ENCODE measurements around the gene MAST4. TPM values are rescaled to one million over a fixed set of nuclear protein-coding genes. Genes with fewer than 3 reads are reported as not detected.

Gene MAST4
- total RNA-seq, 1 experiment from 2014 or later: 3.3 TPM

- 0 out of 2 replicates have a peak, but pooled peaks cover 2% of the 10 kb centered on the region for H3K9me3 ChIP-seq (replicated peaks)
- H3K27ac ChIP-seq: no peak overlapping the region
- H3K27me3 ChIP-seq: peaks cover 9% of the 10 kb centered on the region; the same call in 1 of the 2 replicates
- H3K4me1 ChIP-seq: no peaks in the 10 kb centered on the region
- H3K4me3 ChIP-seq: no peak overlapping the region
- DNase-seq: no peak
- H3K36me3 ChIP-seq: no peaks in the 10 kb centered on the region
Measured at GRCh38 chr5:67178966-67179365, 582.8 kb downstream of the MAST4 start.

- H3K4me1 ChIP-seq: no peaks in the 10 kb centered on the region
- H3K4me3 ChIP-seq: no peak overlapping the region
- peaks cover 9% of the 10 kb centered on the region; the same call in 1 of the 2 replicates for H3K27me3 ChIP-seq
- H3K9me3 ChIP-seq (replicated peaks): 0 out of 2 replicates have a peak, but pooled peaks cover 2% of the 10 kb centered on the region
- no peak overlapping the region for H3K27ac ChIP-seq
- no peak for DNase-seq
- H3K36me3 ChIP-seq: no peaks in the 10 kb centered on the region
Measured at GRCh38 chr5:67179697-67180361, 583.6 kb downstream of the MAST4 start.

- H3K4me3 ChIP-seq: no peak overlapping the region
- H3K36me3 ChIP-seq: no peaks in the 10 kb centered on the region
- no peak overlapping the region for H3K27ac ChIP-seq
- H3K4me1 ChIP-seq: no peaks in the 10 kb centered on the region
- H3K9me3 ChIP-seq (replicated peaks): 0 out of 2 replicates have a peak, but pooled peaks cover 2% of the 10 kb centered on the region
- H3K27me3 ChIP-seq: peaks cover 9% of the 10 kb centered on the region; the same call in 1 of the 2 replicates
- peak in 1 of 2 experiments; percentile 8 for DNase-seq
Measured at GRCh38 chr5:67181648-67182221, 585.5 kb downstream of the MAST4 start.

- Histone ChIP-seq H3K27me3 (peaks cover 9% of the 10 kb centered on the region; the same call in 1 of the 2 replicates), H3K27ac (no peak overlapping the region), H3K36me3 (no peaks in the 10 kb centered on the region), H3K9me3 (replicated peaks) (no peaks in the 10 kb centered on the region), H3K4me3 (no peak overlapping the region), H3K4me1 (no peaks in the 10 kb centered on the region)
- DNase-seq: peak; percentile 4 to 32
Measured at GRCh38 chr5:67182301-67182790, 586.2 kb downstream of the MAST4 start.

- no peaks in the 10 kb centered on the region for H3K4me1 ChIP-seq
- no peaks in the 10 kb centered on the region for H3K9me3 ChIP-seq (replicated peaks)
- no peak overlapping the region for H3K4me3 ChIP-seq
- no peak overlapping the region for H3K27ac ChIP-seq
- peaks cover 9% of the 10 kb centered on the region; the same call in 1 of the 2 replicates for H3K27me3 ChIP-seq
- no peak for DNase-seq
- H3K36me3 ChIP-seq: no peaks in the 10 kb centered on the region
Measured at GRCh38 chr5:67183859-67184258, 587.7 kb downstream of the MAST4 start.

GRCh38 chr5:67187006-67187715 lies 591.0 kb downstream of the MAST4 start:
- Histone ChIP-seq H3K4me3 (no peak overlapping the region), H3K9me3 (replicated peaks) (peaks cover 4% of the 10 kb centered on the region; the same call in 1 of the 2 replicates), H3K27me3 (peaks cover 9% of the 10 kb centered on the region; the same call in 1 of the 2 replicates), H3K27ac (no peak overlapping the region), H3K4me1 (no peaks in the 10 kb centered on the region), H3K36me3 (no peaks in the 10 kb centered on the region)
- DNase-seq: no peak

GRCh38 chr5:67188274-67189078 lies 592.3 kb downstream of the MAST4 start:
- no peaks in the 10 kb centered on the region for H3K36me3 ChIP-seq
- no peaks in the 10 kb centered on the region for H3K27me3 ChIP-seq
- H3K27ac ChIP-seq: no peak overlapping the region
- no peak for DNase-seq
- peaks cover 4% of the 10 kb centered on the region; the same call in 1 of the 2 replicates for H3K9me3 ChIP-seq (replicated peaks)
- H3K4me3 ChIP-seq: no peak overlapping the region
- no peaks in the 10 kb centered on the region for H3K4me1 ChIP-seq

GRCh38 chr5:67189079-67189354 lies 592.8 kb downstream of the MAST4 start:
- Histone ChIP-seq H3K9me3 (replicated peaks) (peaks cover 4% of the 10 kb centered on the region; the same call in 1 of the 2 replicates), H3K4me1 (no peaks in the 10 kb centered on the region), H3K4me3 (no peak overlapping the region), H3K36me3 (no peaks in the 10 kb centered on the region), H3K27me3 (no peaks in the 10 kb centered on the region), H3K27ac (no peak overlapping the region)
- no peak for DNase-seq

- DNase-seq: no peak
- H3K36me3 ChIP-seq: no peaks in the 10 kb centered on the region
Measured at GRCh38 chr5:67189931-67190330, 593.7 kb downstream of the MAST4 start.

GRCh38 chr5:67190410-67190809 lies 594.2 kb downstream of the MAST4 start:
- Histone ChIP-seq H3K27ac (no peak overlapping the region), H3K4me1 (no peaks in the 10 kb centered on the region), H3K27me3 (no peaks in the 10 kb centered on the region), H3K4me3 (no peak overlapping the region), H3K9me3 (replicated peaks) (peaks cover 4% of the 10 kb centered on the region; the same call in 1 of the 2 replicates), H3K36me3 (no peaks in the 10 kb centered on the region)
- no peak for DNase-seq

More at GRCh38 chr5:67189931-67190330, 593.7 kb downstream of the MAST4 start:
- no peak overlapping the region for H3K27ac ChIP-seq
- peaks cover 4% of the 10 kb centered on the region; the same call in 1 of the 2 replicates for H3K9me3 ChIP-seq (replicated peaks)
- H3K27me3 ChIP-seq: no peaks in the 10 kb centered on the region
- H3K4me3 ChIP-seq: no peak overlapping the region
- no peaks in the 10 kb centered on the region for H3K4me1 ChIP-seq

- Histone ChIP-seq H3K27me3 (no peaks in the 10 kb centered on the region), H3K9me3 (replicated peaks) (peaks cover 4% of the 10 kb centered on the region; the same call in 1 of the 2 replicates), H3K27ac (no peak overlapping the region), H3K4me3 (no peak overlapping the region), H3K36me3 (no peaks in the 10 kb centered on the region), H3K4me1 (no peaks in the 10 kb centered on the region)
- no peak for DNase-seq
Measured at GRCh38 chr5:67190861-67191260, 594.7 kb downstream of the MAST4 start.

GRCh38 chr5:67192719-67193438 lies 596.7 kb downstream of the MAST4 start:
- Histone ChIP-seq H3K27me3 (no peaks in the 10 kb centered on the region), H3K27ac (no peak overlapping the region), H3K4me1 (no peaks in the 10 kb centered on the region), H3K36me3 (no peaks in the 10 kb centered on the region), H3K4me3 (no peak overlapping the region), H3K9me3 (replicated peaks) (peaks cover 4% of the 10 kb centered on the region; the same call in 1 of the 2 replicates)
- DNase-seq: no peak

GRCh38 chr5:67193439-67193807 lies 597.2 kb downstream of the MAST4 start:
- Histone ChIP-seq H3K9me3 (replicated peaks) (peaks cover 4% of the 10 kb centered on the region; the same call in 1 of the 2 replicates), H3K4me3 (no peak overlapping the region), H3K4me1 (no peaks in the 10 kb centered on the region), H3K27ac (no peak overlapping the region), H3K36me3 (no peaks in the 10 kb centered on the region), H3K27me3 (no peaks in the 10 kb centered on the region)
- no peak for DNase-seq

GRCh38 chr5:67194166-67194565 lies 598.0 kb downstream of the MAST4 start:
- H3K4me1 ChIP-seq: no peaks in the 10 kb centered on the region
- H3K9me3 ChIP-seq (replicated peaks): peaks cover 4% of the 10 kb centered on the region; the same call in 1 of the 2 replicates
- no peak for DNase-seq
- no peak overlapping the region for H3K27ac ChIP-seq
- H3K27me3 ChIP-seq: no peaks in the 10 kb centered on the region
- no peak overlapping the region for H3K4me3 ChIP-seq
- H3K36me3 ChIP-seq: no peaks in the 10 kb centered on the region

Measured in SJCRH30 (cell line).